NOMO-1 treated with dmso at 0.1 percent for 144 hours (cell line): Measurements from ENCODE around the gene H2AZ1.

ENCODE experiments used
- DNase-seq: peaks from one replicate; lab custom pipeline; 2025; ENCODE audit not compliant: unreplicated experiment; lab: John Stamatoyannopoulos, UW

The H2AZ1 gene

DNA sequence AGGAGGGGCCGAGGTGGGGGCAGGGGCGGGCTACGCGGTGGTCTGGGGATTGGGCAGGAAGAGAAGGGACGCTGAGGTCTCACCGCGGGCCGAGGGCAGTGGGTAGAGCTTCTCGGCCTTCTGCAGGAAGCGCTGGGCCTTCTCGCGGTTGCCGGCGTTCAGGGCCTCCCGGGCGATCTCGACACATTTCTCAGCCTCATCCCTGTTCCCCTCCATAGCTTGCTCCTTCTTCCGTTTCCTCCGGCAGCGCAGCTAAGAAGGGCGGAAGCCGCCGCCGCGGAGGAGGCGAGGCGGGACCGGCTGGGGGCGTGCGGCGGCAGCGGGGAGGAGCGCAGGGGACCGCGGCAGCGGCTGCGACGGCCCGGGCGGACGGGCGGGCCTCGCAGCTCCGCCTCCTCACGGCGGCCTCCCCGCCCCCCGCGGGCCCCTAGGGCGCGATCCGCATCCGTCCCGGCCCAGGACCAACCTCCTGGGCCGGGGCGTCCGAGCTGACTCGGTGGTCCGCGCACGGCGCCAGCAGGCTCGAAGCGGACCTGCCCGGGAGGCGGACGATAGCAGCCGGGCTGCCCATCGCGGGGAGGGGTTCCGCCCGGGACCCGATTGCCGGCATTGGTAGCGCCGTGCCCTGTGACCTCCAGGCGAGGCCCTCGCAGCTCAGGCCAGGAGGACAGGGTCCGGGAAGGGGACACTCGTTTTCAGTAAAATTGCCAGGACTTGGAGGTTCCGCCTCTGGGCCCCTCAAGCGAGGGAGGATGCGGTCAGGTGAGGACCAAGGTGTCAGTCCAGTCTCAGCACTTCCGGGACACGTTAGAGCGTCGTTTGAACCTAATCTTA lies 3.5 kb downstream of the H2AZ1 start, which contains the start of gene DNAJB14:
Gene DNAJB14, minus strand, starts transcription at position 263 of the 834 bp plus-strand sequence. Its CDS starts 47 bp downstream, at position 216.
- DNase-seq: peak; percentile 70

DNA sequence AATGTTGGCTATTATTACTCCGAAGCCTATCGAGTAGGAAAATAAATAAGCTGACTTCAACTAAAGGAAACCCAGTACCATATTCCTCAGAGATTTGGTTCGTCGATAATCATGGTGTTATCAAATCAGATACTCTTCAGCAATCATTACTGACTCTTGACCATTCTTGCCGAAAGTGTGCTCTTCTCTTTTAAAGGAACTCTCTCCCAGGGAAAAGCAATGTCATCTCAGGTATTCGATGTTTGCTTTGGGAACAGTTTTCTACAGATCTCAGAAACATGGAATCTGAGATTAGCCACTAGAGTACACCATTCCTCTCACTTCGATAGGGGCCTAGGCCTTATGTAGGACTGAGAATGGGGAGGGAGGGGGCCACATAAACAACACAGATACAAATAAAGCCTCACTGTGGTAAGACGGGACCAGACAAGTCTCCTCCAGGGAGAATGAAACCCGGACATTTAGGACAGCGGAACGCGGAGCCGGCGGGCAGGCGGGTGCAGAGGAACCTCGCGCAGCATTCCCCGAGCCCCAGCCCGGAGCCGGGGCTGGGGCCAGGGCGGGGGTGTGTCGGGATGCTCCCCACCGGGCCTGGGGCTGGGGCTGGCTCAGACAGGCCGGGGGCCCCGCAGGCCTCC lies 4.2 kb downstream of the H2AZ1 start:
- DNase-seq: no peak

DNA sequence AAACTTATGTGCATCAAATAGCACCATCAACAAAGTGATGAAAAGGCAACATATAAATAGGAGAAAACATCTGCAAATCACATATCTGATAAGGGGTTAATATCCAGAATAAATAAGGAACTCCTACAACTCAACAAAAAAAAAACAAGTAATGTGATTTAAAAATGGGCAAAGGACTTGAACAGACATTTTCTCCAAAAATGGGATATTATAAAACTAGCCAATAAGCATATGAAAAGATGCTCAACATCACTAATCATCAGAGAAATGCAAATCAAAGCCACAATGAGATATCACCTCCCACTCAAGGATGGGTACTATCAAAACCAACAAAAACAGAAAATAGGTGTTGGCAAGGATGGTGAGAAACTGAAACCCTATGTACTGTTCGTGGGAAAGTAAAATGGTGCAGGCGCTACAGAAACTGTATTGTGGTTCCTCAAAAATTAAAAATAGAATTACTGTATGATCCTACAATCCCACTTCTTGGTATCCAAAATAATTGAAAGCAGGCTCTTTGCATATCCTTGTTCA lies 6.1 kb downstream of the H2AZ1 start:
- DNase-seq: no peak

DNA sequence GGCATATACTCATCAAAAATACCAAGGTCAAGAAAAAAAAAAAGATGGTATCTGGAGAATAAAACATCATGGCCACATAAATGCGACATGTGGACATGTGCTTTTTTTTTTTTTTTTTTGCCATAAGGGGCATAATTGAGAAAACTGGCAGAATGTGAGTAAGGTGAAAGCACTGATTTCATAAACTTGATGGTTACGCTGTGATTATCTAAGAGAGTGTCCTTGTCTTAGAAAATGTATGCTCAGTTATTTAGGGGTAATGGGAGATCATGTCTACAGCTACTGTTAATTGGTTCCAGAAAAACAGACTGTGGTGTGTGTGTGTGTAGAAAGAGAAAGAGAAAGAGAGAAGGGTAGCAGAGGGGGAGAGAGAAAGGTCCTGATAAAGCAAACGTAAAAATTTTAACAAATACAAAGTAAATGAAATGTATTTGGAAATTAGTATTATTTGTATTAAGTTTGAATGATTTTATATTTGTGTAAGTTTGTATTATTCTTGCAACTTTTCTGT lies 11.8 kb downstream of the H2AZ1 start:
- DNase-seq: no peak

DNA sequence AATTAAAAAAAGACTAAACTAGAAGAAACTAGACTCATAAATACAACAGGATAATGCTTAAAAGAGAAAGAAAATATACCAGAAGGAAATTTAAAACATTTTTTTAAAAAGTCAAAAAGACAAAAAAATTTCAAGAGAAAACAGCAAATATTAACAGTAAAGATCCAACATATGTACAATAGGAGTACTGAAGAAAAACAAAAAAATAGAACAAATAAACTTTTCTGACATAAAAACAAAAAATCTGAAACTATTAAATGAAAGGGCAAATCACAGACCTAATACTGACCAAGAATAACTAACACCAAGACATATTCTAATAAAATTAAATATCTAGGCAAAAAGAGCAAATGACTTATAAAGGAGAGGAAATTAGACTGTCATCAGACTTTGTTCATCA lies 15.2 kb downstream of the H2AZ1 start:
- DNase-seq: no peak

DNA sequence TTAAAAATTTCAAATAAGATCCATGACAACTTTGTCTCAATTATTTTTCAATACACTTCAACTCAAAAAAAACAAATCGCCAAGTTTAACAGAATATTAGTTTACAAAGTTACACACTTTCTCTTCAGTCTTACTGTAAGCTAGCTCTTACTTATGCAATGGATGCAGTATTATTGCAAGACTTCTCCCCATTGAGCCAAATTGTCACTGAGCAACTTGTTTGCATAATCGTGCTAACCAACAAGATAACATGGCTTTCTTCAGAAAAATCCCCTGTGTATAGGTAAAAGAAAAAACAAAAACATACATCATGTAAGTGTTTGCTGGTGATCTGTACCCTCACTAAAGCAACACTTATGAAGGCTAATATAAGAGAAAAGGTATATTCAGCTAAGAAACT lies 22.5 kb downstream of the H2AZ1 start:
- DNase-seq: no peak

DNA sequence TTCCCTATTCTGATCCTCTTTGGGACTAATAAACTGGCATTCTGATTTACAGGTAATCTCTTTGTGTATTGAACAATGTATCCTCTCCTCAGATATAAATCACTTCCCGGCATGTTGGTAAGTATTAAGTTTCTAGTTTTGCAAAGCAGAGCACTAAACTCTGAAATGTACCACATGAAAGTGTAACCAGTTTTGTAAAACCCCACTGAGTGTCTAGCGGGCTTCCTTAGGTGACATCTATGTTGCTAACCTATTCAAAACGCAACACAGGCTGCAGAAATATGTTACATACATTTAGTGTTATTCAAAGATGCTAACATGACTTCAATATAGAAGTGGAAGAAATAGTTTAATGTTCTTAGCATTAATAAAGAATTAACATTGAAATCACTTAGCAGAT lies 28.9 kb downstream of the H2AZ1 start:
- no peak for DNase-seq

DNA sequence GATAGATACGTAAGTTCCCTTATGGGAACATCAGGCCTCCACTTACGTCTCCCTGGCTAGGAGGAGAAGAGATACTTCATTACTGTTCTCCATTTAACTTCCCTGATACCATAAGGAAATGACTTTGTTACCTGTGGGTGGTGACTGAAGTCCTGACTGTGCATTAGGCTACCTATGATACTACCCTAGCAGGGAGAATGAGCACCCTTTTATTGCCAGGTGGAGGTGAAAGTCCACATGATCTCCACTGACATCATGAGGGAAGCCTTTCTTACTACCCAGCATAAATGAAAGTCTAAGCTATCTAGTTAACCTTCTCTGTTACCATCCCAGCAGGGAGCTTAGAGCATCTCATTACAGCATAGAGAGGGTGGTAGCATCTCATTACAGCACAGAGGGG lies 31.4 kb downstream of the H2AZ1 start:
- no peak for DNase-seq

DNA sequence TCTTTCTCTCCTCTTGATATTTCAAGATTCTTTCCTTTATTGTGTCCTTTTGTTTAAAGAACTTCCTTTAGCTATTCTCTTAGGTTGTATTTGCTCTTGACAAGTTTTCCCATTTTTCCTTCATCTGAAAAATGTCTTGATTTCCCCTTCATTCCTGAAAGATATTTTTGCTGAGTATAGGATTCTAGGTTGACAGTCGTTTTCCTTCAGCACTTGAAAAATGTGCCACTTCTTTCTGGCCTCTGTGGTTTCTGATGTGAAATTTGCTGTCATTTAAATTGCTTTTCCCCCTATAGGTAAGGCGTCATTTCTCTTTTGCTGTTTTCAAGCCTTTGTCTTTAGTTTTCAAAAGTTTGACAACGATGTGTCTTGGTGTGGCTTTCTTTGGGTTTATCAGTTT lies 32.5 kb downstream of the H2AZ1 start:
- DNase-seq: no peak

DNA sequence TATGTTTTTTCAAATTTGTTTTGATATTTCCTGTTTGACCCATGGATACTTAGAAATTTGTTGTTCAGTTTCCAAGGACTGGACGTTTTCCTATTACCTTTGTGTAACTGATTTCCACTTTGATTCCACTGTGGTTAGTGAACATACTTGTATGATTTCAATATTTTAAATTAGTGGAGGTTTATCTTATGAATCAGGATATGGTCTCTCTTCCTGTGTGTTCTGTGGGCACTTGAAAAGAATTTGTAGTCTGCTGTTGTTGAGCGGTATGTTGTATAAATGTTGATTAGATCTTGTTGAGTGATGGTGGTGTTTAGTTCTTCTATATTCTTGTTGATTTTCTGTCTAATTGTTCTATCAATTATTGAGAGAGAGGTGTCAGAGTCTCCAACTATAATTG lies 34.6 kb downstream of the H2AZ1 start:
- no peak for DNase-seq
